Measurements from ENCODE around the gene BCL2. TPM values are rescaled to one million over a fixed set of nuclear protein-coding genes. Genes with fewer than 3 reads are reported as not detected.

BCL2 gene
- total RNA-seq, 2 donors from 2014 or later = 13.9 to 16.4 TPM

DNA sequence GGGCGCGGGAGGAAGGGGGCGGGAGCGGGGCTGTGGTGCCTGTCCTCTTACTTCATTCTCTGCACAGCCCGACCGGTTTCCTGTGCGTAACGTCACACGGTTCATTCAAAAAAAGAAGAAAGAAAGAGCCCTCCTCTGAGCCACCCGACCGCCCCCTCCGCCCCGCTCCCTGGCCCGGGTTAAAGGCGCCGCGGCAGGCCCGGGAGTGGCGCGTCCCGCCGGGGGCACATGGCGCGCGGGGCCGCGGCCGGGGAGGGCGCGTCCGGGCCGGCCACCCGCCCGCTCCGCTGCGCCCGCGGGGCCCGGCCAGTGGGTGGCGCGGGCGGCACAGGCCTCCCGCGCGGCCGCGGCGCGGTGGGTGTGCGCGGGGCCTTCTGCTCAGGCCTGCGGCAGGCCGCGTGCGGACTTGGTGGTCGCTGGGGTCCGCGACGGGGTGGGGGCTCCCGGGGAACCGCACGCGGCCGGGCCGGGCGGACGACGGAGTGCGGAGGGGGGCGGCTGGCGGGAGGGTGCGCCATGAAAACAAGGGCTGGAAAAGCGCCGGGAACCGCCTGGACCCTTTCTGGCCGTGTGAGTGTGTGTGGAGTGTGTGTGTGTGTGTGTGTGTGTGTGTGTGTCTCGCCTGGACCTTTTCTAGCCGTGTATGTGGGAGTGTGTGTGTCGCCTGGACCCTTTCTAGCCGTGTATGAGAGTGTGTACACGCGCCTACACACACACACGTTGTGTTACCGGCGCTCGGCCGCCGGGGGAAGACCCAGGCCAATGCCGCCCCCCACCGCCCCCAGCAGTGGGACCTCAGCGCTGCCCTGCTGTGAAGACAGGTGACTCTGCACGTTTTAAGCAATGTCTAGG lies 780 bp upstream of the BCL2 start:
- TF ChIP-seq, protein P1, sequence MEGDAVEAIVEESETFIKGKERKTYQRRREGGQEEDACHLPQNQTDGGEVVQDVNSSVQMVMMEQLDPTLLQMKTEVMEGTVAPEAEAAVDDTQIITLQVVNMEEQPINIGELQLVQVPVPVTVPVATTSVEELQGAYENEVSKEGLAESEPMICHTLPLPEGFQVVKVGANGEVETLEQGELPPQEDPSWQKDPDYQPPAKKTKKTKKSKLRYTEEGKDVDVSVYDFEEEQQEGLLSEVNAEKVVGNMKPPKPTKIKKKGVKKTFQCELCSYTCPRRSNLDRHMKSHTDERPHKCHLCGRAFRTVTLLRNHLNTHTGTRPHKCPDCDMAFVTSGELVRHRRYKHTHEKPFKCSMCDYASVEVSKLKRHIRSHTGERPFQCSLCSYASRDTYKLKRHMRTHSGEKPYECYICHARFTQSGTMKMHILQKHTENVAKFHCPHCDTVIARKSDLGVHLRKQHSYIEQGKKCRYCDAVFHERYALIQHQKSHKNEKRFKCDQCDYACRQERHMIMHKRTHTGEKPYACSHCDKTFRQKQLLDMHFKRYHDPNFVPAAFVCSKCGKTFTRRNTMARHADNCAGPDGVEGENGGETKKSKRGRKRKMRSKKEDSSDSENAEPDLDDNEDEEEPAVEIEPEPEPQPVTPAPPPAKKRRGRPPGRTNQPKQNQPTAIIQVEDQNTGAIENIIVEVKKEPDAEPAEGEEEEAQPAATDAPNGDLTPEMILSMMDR (IDR thresholded peaks at IDR 0.05) = no peak
- Histone ChIP-seq H3K9ac (ENCODE audit: low read depth in 2 of 2, low read length in 2 of 2) (peak overlapping the region; percentile 79 to 93), H3K27me3 (no peaks in the 10 kb centered on the region), H3K9me3 (no peaks in the 10 kb centered on the region), H3K27ac (no peak overlapping the region), H3K4me1 (peaks cover 3% of the 10 kb centered on the region), H3K36me3 (no peaks in the 10 kb centered on the region), H3K4me3 (peak overlapping the region; percentile 36)
- intact Hi-C loops (cut with DNase I) = no loop called here
- peak; percentile 84 for DNase-seq

DNA sequence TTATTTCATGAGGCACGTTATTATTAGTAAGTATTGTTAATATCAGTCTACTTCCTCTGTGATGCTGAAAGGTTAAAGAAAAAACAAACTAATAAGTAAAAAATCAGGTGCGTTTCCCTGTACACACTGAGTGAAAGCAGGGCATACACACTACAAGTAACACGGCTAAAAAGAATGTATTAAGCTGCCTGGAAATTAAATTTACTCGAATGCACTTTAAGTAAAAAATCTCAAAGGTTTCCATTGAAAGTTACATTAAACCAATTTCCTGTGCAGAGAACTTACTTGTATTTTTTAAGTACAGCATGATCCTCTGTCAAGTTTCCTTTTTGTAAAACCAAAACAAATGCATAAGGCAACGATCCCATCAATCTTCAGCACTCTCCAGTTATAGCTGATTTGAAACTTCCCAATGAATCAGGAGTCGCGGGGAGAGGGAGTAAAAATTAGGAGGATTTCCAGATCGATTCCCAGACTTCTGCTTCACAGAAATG lies 633 bp downstream of the BCL2 start:
- H3K4me1 ChIP-seq = peaks cover 3% of the 10 kb centered on the region
- no peaks in the 10 kb centered on the region for H3K9me3 ChIP-seq
- TF ChIP-seq, protein P1 (IDR thresholded peaks at IDR 0.05) = no peak
- no peak for DNase-seq
- H3K4me3 ChIP-seq = peak overlapping the region; percentile 88
- H3K27me3 ChIP-seq = no peaks in the 10 kb centered on the region
- no peaks in the 10 kb centered on the region for H3K36me3 ChIP-seq
- peak overlapping the region; percentile 83 to 92 for H3K9ac ChIP-seq (ENCODE audit: low read depth in 2 of 2, low read length in 2 of 2)
- intact Hi-C loops (cut with DNase I) = loop anchor here (2.0 kb wide), 1 partner anchor 188 kb away; no protein-coding TSS in a partner anchor
- H3K27ac ChIP-seq = peak overlapping the region; percentile 74

DNA sequence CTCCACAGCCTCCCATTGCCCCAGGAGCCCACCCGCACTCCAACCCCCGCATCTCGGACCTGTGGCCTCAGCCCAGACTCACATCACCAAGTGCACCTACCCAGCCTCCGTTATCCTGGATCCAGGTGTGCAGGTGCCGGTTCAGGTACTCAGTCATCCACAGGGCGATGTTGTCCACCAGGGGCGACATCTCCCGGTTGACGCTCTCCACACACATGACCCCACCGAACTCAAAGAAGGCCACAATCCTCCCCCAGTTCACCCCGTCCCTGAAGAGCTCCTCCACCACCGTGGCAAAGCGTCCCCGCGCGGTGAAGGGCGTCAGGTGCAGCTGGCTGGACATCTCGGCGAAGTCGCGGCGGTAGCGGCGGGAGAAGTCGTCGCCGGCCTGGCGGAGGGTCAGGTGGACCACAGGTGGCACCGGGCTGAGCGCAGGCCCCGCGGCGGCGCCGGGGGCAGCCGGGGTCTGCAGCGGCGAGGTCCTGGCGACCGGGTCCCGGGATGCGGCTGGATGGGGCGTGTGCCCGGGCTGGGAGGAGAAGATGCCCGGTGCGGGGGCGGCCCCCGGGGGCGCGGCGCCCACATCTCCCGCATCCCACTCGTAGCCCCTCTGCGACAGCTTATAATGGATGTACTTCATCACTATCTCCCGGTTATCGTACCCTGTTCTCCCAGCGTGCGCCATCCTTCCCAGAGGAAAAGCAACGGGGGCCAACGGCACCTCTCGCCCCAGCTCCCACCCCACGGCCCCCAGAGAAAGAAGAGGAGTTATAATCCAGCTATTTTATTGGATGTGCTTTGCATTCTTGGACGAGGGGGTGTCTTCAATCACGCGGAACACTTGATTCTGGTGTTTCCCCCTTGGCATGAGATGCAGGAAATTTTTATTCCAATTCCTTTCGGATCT lies 1.3 kb downstream of the BCL2 start:
- no peaks in the 10 kb centered on the region for H3K36me3 ChIP-seq
- peak; percentile 84 for DNase-seq
- H3K9me3 ChIP-seq = no peaks in the 10 kb centered on the region
- intact Hi-C loops (cut with DNase I) = loop anchor here (2.0 kb wide), 1 partner anchor 187 kb away; no protein-coding TSS in a partner anchor
- TF ChIP-seq, protein P1 (IDR thresholded peaks at IDR 0.05) = peak; percentile 76
- peak overlapping the region; percentile 62 for H3K27ac ChIP-seq
- H3K4me3 ChIP-seq = peak overlapping the region; percentile 88
- H3K27me3 ChIP-seq = no peaks in the 10 kb centered on the region
- H3K9ac ChIP-seq (ENCODE audit: low read depth in 2 of 2, low read length in 2 of 2) = peak overlapping the region; percentile 73 to 83
- H3K4me1 ChIP-seq = peaks cover 3% of the 10 kb centered on the region

DNA sequence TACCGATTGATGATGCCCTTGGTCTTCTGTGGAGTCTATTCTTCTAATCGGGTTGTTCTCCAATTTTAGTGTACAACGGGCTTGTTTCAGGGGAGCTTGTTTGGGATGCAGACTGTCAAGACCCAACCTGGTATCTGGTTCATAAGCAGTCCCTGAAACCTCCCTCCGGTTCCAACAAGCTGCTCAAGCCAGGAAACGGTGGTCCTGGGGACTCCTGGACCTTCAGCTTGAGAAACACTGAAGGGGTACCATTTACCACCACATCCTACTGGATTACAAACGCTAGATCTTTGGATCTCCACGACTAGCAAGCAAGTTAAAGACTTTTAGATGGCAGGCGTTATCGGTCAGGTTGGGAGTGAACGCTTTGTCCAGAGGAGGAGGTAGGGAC lies 2.0 kb downstream of the BCL2 start:
- no peaks in the 10 kb centered on the region for H3K4me1 ChIP-seq
- intact Hi-C loops (cut with DNase I) = no loop called here
- H3K27ac ChIP-seq = peak overlapping the region; percentile 62
- no peaks in the 10 kb centered on the region for H3K27me3 ChIP-seq
- H3K9me3 ChIP-seq = no peaks in the 10 kb centered on the region
- peak overlapping the region; percentile 73 to 83 for H3K9ac ChIP-seq (ENCODE audit: low read depth in 2 of 2, low read length in 2 of 2)
- H3K36me3 ChIP-seq = no peaks in the 10 kb centered on the region
- no peak for DNase-seq
- peak overlapping the region; percentile 88 for H3K4me3 ChIP-seq
- TF ChIP-seq, protein P1 (IDR thresholded peaks at IDR 0.05) = no peak

Measured in colonic mucosa (tissue), 4 donors.